OCI-LY7 (cell line): ENCODE data around the gene PHF20. TPM values are rescaled to one million over a fixed set of nuclear protein-coding genes. Genes with fewer than 3 reads are reported as not detected.

ENCODE experiments used
- BruUV-seq: library from RNA; stranded (reverse); fragments of 400-500 nt; replicated peaks from 2 replicates; lab custom pipeline; 2021; lab: Mats Ljungman, UMichigan
- CTCF ChIA-PET: fragments of 300-600 bp; sonication (Branson Sonifier 250); formaldehyde crosslinking; loops from one replicate; lab custom pipeline; 2022; ENCODE audit warnings: antibody characterized with exemption; ENCODE audit not compliant: unreplicated experiment; lab: Charles Lee
- POLR2A ChIA-PET: fragments of 300-600 bp; sonication (Branson Sonifier 250); formaldehyde crosslinking; loops from one replicate; lab custom pipeline; 2022; ENCODE audit warnings: antibody characterized with exemption; lab: Charles Lee
- DNase-seq: peaks from one replicate; pipeline ENCODE4 v3.0.0-alpha.2; 2015; ENCODE audit warnings: low spot score
- H2AFZ ChIP-seq: fragments of 200-600 bp; sonication (generic), shearing (Covaris generic); 2 replicates; pipeline ENCODE4 v1.6.1; 2014; ENCODE audit warnings: mild to moderate bottlenecking, antibody characterized with exemption, low read length, moderate library complexity
- H3K27ac ChIP-seq: fragments of 200-600 bp; sonication (generic); 2 replicates; pipeline ENCODE4 v1.5.1; 2014; ENCODE audit warnings: mixed run types, low read depth, mild to moderate bottlenecking, moderate library complexity, low read length, inconsistent platforms; ENCODE audit not compliant: poor library complexity, severe bottlenecking
- H3K36me3 ChIP-seq: fragments of 200-600 bp; sonication (generic); 2 replicates; pipeline ENCODE4 v1.6.1; 2014; ENCODE audit warnings: mild to moderate bottlenecking, antibody characterized with exemption, low read length, moderate library complexity, mixed read lengths; ENCODE audit not compliant: insufficient read depth
- H3K4me1 ChIP-seq: fragments of 200-600 bp; sonication (generic); 2 replicates; pipeline ENCODE4 v1.5.1; 2014; ENCODE audit warnings: mild to moderate bottlenecking, low read length; ENCODE audit not compliant: insufficient read depth, poor library complexity, severe bottlenecking
- H3K4me2 ChIP-seq: fragments of 200-600 bp; sonication (generic); 2 replicates; pipeline ENCODE4 v1.6.1; 2014; ENCODE audit warnings: mild to moderate bottlenecking, low read length
- H3K4me3 ChIP-seq: fragments of 200-600 bp; sonication (generic); 2 replicates; pipeline ENCODE4 v1.5.1; 2014; ENCODE audit warnings: mild to moderate bottlenecking, low read depth, low read length; ENCODE audit not compliant: poor library complexity, severe bottlenecking
- H3K79me2 ChIP-seq: fragments of 200-600 bp; sonication (generic); 2 replicates; pipeline ENCODE4 v1.6.1; 2016; ENCODE audit warnings: low read depth, mild to moderate bottlenecking, low read length, moderate library complexity, mixed read lengths; ENCODE audit not compliant: insufficient read depth
- H3K9me2 ChIP-seq: fragments of 200-600 bp; sonication (generic); 2 replicates; pipeline ENCODE4 v1.6.1; 2016; ENCODE audit warnings: mild to moderate bottlenecking, low read length, mixed read lengths; ENCODE audit not compliant: insufficient read depth
- H3K9me3 ChIP-seq: fragments of 200-600 bp; sonication (generic); 2 replicates; pipeline ENCODE4 v1.6.1; 2014; ENCODE audit warnings: mild to moderate bottlenecking, mixed run types, low read length, mixed read lengths
- H4K20me1 ChIP-seq: fragments of 200-600 bp; sonication (generic); 2 replicates; pipeline ENCODE4 v1.6.1; 2014; ENCODE audit warnings: mild to moderate bottlenecking, antibody characterized with exemption, low read length, moderate library complexity, mixed read lengths; ENCODE audit not compliant: insufficient read depth
- EZH2phosphoT487 ChIP-seq: fragments of 200-600 bp; sonication (generic); IDR thresholded peaks from 2 replicates; pipeline ENCODE4 v1.6.1; 2018; ENCODE audit warnings: low read depth, borderline replicate concordance, mild to moderate bottlenecking, mixed run types, antibody characterized with exemption, low read length, moderate library complexity, mixed read lengths
- intact Hi-C: fragments of 100-400 bp; cut with micrococcal nuclease; formaldehyde crosslinking; loops from one replicate; pipeline ENCODE4 v1.10.0; 2022; ENCODE audit not compliant: unreplicated experiment
- total RNA-seq, 2 experiments: library from RNA; depleted of rRNA in 1 of 2; stranded (reverse); fragments of >200 nt in 1 of 2; shearing (Covaris generic) in 1 of 2; gene quantifications; 2 replicates each; pipeline ENCODE4 v1.2.3, GENCODE V29; 2014 to 2022
- TF ChIP-seq, protein P1 (sequence below): fragments of 200-600 bp; sonication (generic); conservative IDR thresholded peaks from 2 replicates; pipeline ENCODE4 v1.5.1; 2014; ENCODE audit warnings: mild to moderate bottlenecking, antibody characterized with exemption, low read length, moderate library complexity, mixed read lengths

PHF20 gene
- total RNA-seq, 2 experiments from 2014 or later: 37.9 to 47.8 TPM

DNA sequence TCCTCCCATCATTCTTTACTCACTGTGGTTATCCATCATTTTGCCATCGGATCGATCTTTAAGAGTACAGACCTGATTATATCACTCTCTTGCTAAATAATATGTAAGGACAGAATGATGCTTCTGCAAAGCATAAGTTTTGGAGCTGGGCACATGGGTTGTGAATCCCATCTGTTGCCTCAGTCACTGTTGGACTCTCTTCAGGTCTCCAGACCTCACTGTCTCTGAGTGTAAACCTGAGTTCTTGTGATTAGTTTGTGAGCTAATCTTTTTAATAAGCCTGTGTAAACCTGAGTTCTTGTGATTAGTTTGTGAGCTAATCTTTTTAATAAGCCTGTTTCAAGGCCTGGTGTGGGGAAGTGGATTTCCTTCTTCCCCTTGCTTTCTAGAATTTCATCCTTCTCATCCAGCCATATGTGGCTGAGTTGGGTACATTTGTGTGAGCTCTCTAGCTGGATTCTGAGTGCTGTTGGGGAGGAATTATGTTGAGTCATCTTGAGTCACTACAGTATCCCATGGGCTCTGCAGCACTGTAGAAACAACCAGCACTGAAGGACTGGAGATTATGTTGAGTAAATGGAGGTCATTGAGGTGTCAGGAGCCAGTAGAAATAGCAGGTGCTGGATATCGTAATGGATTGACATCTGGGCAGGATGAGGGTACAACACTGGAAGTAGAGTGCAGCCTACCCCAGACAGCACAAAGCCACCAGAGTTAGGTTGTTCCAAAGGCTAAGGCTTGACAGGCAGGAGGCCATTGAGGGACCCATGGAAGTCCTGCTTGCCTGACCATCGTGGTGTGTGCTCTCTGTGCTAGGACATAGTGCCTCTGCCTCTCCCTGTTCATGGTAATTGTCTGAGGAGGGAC lies 130.1 kb downstream of the PHF20 start:
- POLR2A ChIA-PET: interaction anchor here (0.7 to 0.8 kb wide), 3 partner anchors 14 to 371 kb away, joined by 3 to 4 read pairs (median 3); no protein-coding TSS in a partner anchor
- H3K4me3 ChIP-seq: no peak overlapping the region
- H2AFZ ChIP-seq: no peak overlapping the region
- CTCF ChIA-PET: no interaction called here
- H3K4me1 ChIP-seq: no peaks in the 10 kb centered on the region
- no peaks in the 10 kb centered on the region for H3K9me2 ChIP-seq
- TF ChIP-seq EZH2phosphoT487: no peak
- TF ChIP-seq, protein P1, sequence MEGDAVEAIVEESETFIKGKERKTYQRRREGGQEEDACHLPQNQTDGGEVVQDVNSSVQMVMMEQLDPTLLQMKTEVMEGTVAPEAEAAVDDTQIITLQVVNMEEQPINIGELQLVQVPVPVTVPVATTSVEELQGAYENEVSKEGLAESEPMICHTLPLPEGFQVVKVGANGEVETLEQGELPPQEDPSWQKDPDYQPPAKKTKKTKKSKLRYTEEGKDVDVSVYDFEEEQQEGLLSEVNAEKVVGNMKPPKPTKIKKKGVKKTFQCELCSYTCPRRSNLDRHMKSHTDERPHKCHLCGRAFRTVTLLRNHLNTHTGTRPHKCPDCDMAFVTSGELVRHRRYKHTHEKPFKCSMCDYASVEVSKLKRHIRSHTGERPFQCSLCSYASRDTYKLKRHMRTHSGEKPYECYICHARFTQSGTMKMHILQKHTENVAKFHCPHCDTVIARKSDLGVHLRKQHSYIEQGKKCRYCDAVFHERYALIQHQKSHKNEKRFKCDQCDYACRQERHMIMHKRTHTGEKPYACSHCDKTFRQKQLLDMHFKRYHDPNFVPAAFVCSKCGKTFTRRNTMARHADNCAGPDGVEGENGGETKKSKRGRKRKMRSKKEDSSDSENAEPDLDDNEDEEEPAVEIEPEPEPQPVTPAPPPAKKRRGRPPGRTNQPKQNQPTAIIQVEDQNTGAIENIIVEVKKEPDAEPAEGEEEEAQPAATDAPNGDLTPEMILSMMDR: no peak
- no peak overlapping the region for H3K4me2 ChIP-seq
- H3K27ac ChIP-seq: no peak overlapping the region
- H3K36me3 ChIP-seq: peaks cover 16% of the 10 kb centered on the region; the same call in 1 of the 2 replicates
- H3K79me2 ChIP-seq: no peaks in the 10 kb centered on the region
- no peaks in the 10 kb centered on the region for H4K20me1 ChIP-seq
- DNase-seq: no peak
- no peaks in the 10 kb centered on the region for H3K9me3 ChIP-seq
- BruUV-seq: no TSS peak
- intact Hi-C loops: no loop called here

DNA sequence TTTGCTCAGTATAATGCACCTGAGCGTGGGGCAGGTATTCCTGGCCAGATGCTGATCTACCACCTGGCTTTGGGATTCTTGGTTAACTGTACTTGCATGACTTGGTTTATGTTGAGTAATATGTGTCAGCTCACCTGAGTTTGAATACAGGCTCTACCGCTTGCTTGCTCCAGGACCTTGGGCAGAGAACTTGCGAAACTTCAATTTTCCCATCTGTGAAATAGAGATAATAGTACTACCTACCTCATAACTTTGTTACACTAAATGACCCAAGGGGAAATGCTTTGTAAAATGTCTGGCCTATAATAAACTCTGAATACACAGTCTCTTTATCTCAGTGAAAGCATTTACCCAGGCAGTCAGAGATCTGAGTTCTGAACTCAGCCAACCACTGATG lies 130.7 kb downstream of the PHF20 start:
- DNase-seq: no peak
- intact Hi-C loops: no loop called here
- Histone ChIP-seq H3K36me3 (peaks cover 20% of the 10 kb centered on the region; the same call in 1 of the 2 replicates), H4K20me1 (no peaks in the 10 kb centered on the region), H3K27ac (no peak overlapping the region), H3K4me2 (no peak overlapping the region), H2AFZ (no peak overlapping the region), H3K9me3 (no peaks in the 10 kb centered on the region), H3K4me1 (no peaks in the 10 kb centered on the region), H3K4me3 (no peak overlapping the region), H3K9me2 (no peaks in the 10 kb centered on the region), H3K79me2 (no peaks in the 10 kb centered on the region)
- ChIA-PET POLR2A (interaction anchor here (0.7 kb wide), 2 partner anchors 13 to 372 kb away, joined by 3 to 4 read pairs; no protein-coding TSS in a partner anchor), CTCF (no interaction called here)
- no peak for TF ChIP-seq EZH2phosphoT487
- TF ChIP-seq, protein P1: no peak
- BruUV-seq: no TSS peak

DNA sequence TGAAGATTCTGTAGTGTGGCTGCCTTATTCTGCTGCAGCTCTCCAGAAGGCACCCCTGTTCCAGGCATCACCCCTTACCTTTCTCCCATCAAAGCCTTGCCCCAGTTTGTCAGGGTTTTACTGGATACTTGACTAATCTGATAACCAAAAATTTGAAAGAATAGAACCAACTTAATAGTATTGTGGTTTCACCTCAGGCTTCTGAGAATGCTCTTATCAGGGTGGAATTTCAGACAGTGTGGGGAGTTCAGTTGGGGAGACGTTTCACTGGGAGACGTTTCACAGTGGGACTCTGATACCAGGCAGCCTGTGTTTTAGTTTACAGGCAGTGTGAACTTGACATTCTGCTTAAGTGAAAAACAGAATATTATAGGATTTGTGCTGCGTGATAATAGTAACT lies 132.0 kb downstream of the PHF20 start:
- H3K27ac ChIP-seq: no peak overlapping the region
- no peak for DNase-seq
- CTCF ChIA-PET: no interaction called here
- no peaks in the 10 kb centered on the region for H3K9me2 ChIP-seq
- no TSS peak for BruUV-seq
- no peak overlapping the region for H3K4me2 ChIP-seq
- peaks cover 23% of the 10 kb centered on the region; the same call in 1 of the 2 replicates for H3K36me3 ChIP-seq
- no peaks in the 10 kb centered on the region for H4K20me1 ChIP-seq
- H3K4me1 ChIP-seq: no peaks in the 10 kb centered on the region
- H3K9me3 ChIP-seq: no peaks in the 10 kb centered on the region
- intact Hi-C loops: no loop called here
- H2AFZ ChIP-seq: no peak overlapping the region
- H3K4me3 ChIP-seq: no peak overlapping the region
- POLR2A ChIA-PET: no interaction called here
- TF ChIP-seq, protein P1: no peak
- no peak for TF ChIP-seq EZH2phosphoT487
- no peaks in the 10 kb centered on the region for H3K79me2 ChIP-seq
